Stimulated activated CD8-positive, alpha-beta memory T cell treated with anti-CD3 and anti-CD28 coated beads, Interleukin-15, amount 100 ng/mL, for 24 hours (primary cell): ENCODE data around the gene STKLD1.
"Not testable (repeated sequence)": the region's sequence is repeated elsewhere in the genome, so short reads cannot be mapped to it uniquely, and the experiment has no call there.

Source experiments
- DNase-seq: peaks from one replicate; pipeline ENCODE4 v3.0.0-alpha.2; 2020; ENCODE audit warnings: low read depth

Gene STKLD1

GRCh38 chr9:133443982-133444381 lies 67.8 kb downstream of the STKLD1 start:
- DNase-seq: no peak

- no peak for DNase-seq
These were observed 69.3 kb downstream of the STKLD1 start for GRCh38 chr9:133445293-133445969.

GRCh38 chr9:133448487-133448972 lies 72.4 kb downstream of the STKLD1 start:
- DNase-seq: no peak

GRCh38 chr9:133449760-133450159 lies 73.6 kb downstream of the STKLD1 start:
- no peak for DNase-seq

- DNase-seq: not testable (repeated sequence)
These were observed 75.7 kb downstream of the STKLD1 start for GRCh38 chr9:133451865-133452264.

- no peak for DNase-seq
These were observed 76.4 kb downstream of the STKLD1 start for GRCh38 chr9:133452562-133452961.

GRCh38 chr9:133453651-133454050 lies 77.5 kb downstream of the STKLD1 start:
- no peak for DNase-seq

GRCh38 chr9:133454325-133454724 lies 78.2 kb downstream of the STKLD1 start:
- no peak for DNase-seq

GRCh38 chr9:133454943-133455673 lies 78.9 kb downstream of the STKLD1 start:
- DNase-seq: no peak
